GM18508 (cell line): ENCODE results near the gene EXT2.

Experiments
- ATAC-seq: cut with Tn5 transposase; IDR thresholded peaks from one replicate; pipeline ENCODE4 v1.9.1; 2021; ENCODE audit warnings: moderate number of reproducible peaks; ENCODE audit not compliant: insufficient read depth, unreplicated experiment

The EXT2 gene

GRCh38 chr11:44083906-44084305 lies 11.6 kb upstream of the EXT2 start:
- no peak for ATAC-seq

GRCh38 chr11:44085330-44085729 lies 10.1 kb upstream of the EXT2 start:
- no peak for ATAC-seq

- no peak for ATAC-seq
Observed at GRCh38 chr11:44088377-44088776, 7.1 kb upstream of the EXT2 start.

GRCh38 chr11:44088871-44089270 lies 6.6 kb upstream of the EXT2 start:
- no peak for ATAC-seq

- no peak for ATAC-seq
Observed at GRCh38 chr11:44090539-44090938, 4.9 kb upstream of the EXT2 start.

- no peak for ATAC-seq
Observed at GRCh38 chr11:44094260-44094868, 1.1 kb upstream of the EXT2 start.

- ATAC-seq, result no peak
Observed at GRCh38 chr11:44096360-44097185, 1.1 kb downstream of the EXT2 start.

- ATAC-seq, result no peak
Observed at GRCh38 chr11:44097821-44098220, 2.3 kb downstream of the EXT2 start.

- ATAC-seq, result no peak
Observed at GRCh38 chr11:44101098-44101497, 5.6 kb downstream of the EXT2 start.

GRCh38 chr11:44104481-44105294 lies 9.2 kb downstream of the EXT2 start:
- ATAC-seq, result no peak

- no peak for ATAC-seq
Observed at GRCh38 chr11:44108260-44108659, 12.8 kb downstream of the EXT2 start.

- ATAC-seq, result no peak
Observed at GRCh38 chr11:44110231-44110679, 14.8 kb downstream of the EXT2 start.

GRCh38 chr11:44112091-44112821 lies 16.8 kb downstream of the EXT2 start:
- no peak for ATAC-seq

GRCh38 chr11:44113018-44113417 lies 17.5 kb downstream of the EXT2 start:
- ATAC-seq, result no peak

GRCh38 chr11:44113572-44113971 lies 18.1 kb downstream of the EXT2 start:
- no peak for ATAC-seq

- ATAC-seq, result no peak
Observed at GRCh38 chr11:44116234-44116830, 20.9 kb downstream of the EXT2 start.

- ATAC-seq, result no peak
Observed at GRCh38 chr11:44120169-44120568, 24.7 kb downstream of the EXT2 start.

GRCh38 chr11:44125598-44125997 lies 30.1 kb downstream of the EXT2 start:
- ATAC-seq, result no peak

- no peak for ATAC-seq
Observed at GRCh38 chr11:44126304-44126703, 30.8 kb downstream of the EXT2 start.

GRCh38 chr11:44127130-44127529 lies 31.7 kb downstream of the EXT2 start:
- no peak for ATAC-seq
